ENCODE data around the gene SEMA4A.

- no peak for TF ChIP-seq CTCF (conservative IDR thresholded peaks at IDR 0.05; ENCODE audit: low read length)
- TF ChIP-seq EZH2phosphoT487 (IDR thresholded peaks at IDR 0.05; ENCODE audit: borderline replicate concordance): no peak
Observed at GRCh38 chr1:156191292-156191964, 38.0 kb downstream of the SEMA4A start.

All from Loucy (cell line).